ENCODE results near the gene SERPINH1.

The SERPINH1 gene

DNA sequence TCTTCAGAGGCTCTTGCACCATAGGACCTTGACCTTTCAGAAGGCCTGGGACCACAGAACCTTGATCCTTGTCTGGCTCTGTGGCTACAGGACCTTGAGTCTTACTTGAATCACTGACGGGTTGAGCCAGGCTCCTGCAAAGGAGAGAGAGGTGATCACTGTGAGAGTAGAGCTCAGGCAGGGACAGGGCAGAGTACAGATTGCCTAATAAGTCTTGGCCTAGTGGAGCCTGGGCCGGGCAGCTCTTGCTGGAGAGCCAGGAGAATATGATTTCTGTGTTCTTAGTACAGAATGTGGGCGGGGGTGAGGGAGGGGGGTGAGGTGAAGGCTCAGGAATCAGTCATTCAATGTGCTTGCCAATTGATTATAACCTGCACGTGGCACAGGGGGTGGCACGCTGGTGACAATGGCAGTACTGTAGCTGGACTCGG is 26.0 kb downstream of the SERPINH1 start:
- H3K9me3 ChIP-seq (ENCODE audit: insufficient read depth, low read length) = no peaks in the 10 kb centered on the region
- H3K4me1 ChIP-seq (ENCODE audit: insufficient read depth, insufficient read length) = no peaks in the 10 kb centered on the region
- no peak overlapping the region for H3K4me3 ChIP-seq (ENCODE audit: insufficient read length, low read depth)
- no peak for DNase-seq (ENCODE audit: low read depth, low spot score)
- no peak overlapping the region for H3K9ac ChIP-seq (ENCODE audit: insufficient read length, low read depth)
- no peaks in the 10 kb centered on the region for H3K27me3 ChIP-seq (ENCODE audit: insufficient read depth, insufficient read length)
- TF ChIP-seq ZNF274 (IDR thresholded peaks at IDR 0.05; ENCODE audit: low read depth, low read length) (no peak), SUZ12 (IDR thresholded peaks at IDR 0.05; ENCODE audit: extremely low read depth, insufficient read depth, insufficient read length) (no peak), YY1 (IDR thresholded peaks at IDR 0.05; ENCODE audit: insufficient read depth, insufficient read length) (no peak)
- no peaks in the 10 kb centered on the region for H3K36me3 ChIP-seq (ENCODE audit: insufficient read depth, insufficient read length, low read length)

- Histone ChIP-seq H3K27me3 (ENCODE audit: insufficient read depth, insufficient read length) (no peaks in the 10 kb centered on the region), H3K9me3 (ENCODE audit: insufficient read depth, low read length) (no peaks in the 10 kb centered on the region), H3K36me3 (ENCODE audit: insufficient read depth, insufficient read length, low read length) (no peaks in the 10 kb centered on the region), H3K4me1 (ENCODE audit: insufficient read depth, insufficient read length) (no peaks in the 10 kb centered on the region), H3K9ac (ENCODE audit: insufficient read length, low read depth) (no peak overlapping the region), H3K4me3 (ENCODE audit: insufficient read length, low read depth) (no peak overlapping the region)
- DNase-seq (ENCODE audit: low read depth, low spot score) = no peak
- no peak for TF ChIP-seq ZNF274 (IDR thresholded peaks at IDR 0.05; ENCODE audit: low read depth, low read length)
- no peak for TF ChIP-seq YY1 (IDR thresholded peaks at IDR 0.05; ENCODE audit: insufficient read depth, insufficient read length)
- no peak for TF ChIP-seq SUZ12 (IDR thresholded peaks at IDR 0.05; ENCODE audit: extremely low read depth, insufficient read depth, insufficient read length)
Measured at GRCh38 chr11:75589051-75589450, 27.0 kb downstream of the SERPINH1 start.

GRCh38 chr11:75589933-75590332 is 27.9 kb downstream of the SERPINH1 start:
- H3K9ac ChIP-seq (ENCODE audit: insufficient read length, low read depth) = no peak overlapping the region

GRCh38 chr11:75591371-75591770 is 29.3 kb downstream of the SERPINH1 start:
- no peak overlapping the region for H3K4me3 ChIP-seq (ENCODE audit: insufficient read length, low read depth)

More at GRCh38 chr11:75589933-75590332, 27.9 kb downstream of the SERPINH1 start:
- no peaks in the 10 kb centered on the region for H3K9me3 ChIP-seq (ENCODE audit: insufficient read depth, low read length)
- TF ChIP-seq YY1 (IDR thresholded peaks at IDR 0.05; ENCODE audit: insufficient read depth, insufficient read length) (no peak), SUZ12 (IDR thresholded peaks at IDR 0.05; ENCODE audit: extremely low read depth, insufficient read depth, insufficient read length) (no peak)
- no peaks in the 10 kb centered on the region for H3K27me3 ChIP-seq (ENCODE audit: insufficient read depth, insufficient read length)
- DNase-seq (ENCODE audit: low read depth, low spot score) = no peak
- no peak overlapping the region for H3K4me3 ChIP-seq (ENCODE audit: insufficient read length, low read depth)
- no peaks in the 10 kb centered on the region for H3K36me3 ChIP-seq (ENCODE audit: insufficient read depth, insufficient read length, low read length)
- no peaks in the 10 kb centered on the region for H3K4me1 ChIP-seq (ENCODE audit: insufficient read depth, insufficient read length)

DNA sequence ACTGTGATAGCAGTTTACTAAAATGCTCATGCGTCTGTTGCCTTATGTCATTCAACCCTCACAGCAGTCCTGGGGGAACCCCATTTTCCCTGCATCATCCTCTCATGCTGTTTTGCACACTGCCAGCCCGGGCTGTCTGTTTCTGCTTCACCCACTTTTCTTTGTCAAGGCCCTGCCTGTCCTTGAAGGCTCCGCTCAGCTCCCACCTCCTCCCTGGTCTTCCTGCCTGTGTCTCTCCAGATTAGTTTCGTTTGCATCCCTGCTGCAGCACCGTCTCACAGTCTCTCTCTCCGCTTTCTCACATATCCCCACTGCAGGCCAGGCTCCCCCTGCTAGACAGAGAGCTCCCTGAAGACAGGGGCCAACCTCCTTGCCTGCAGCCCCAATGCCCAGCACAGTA is 29.9 kb downstream of the SERPINH1 start:
- no peaks in the 10 kb centered on the region for H3K27me3 ChIP-seq (ENCODE audit: insufficient read depth, insufficient read length)
- H3K4me1 ChIP-seq (ENCODE audit: insufficient read depth, insufficient read length) = no peaks in the 10 kb centered on the region
- no peak for TF ChIP-seq SUZ12 (IDR thresholded peaks at IDR 0.05; ENCODE audit: extremely low read depth, insufficient read depth, insufficient read length)
- no peak overlapping the region for H3K4me3 ChIP-seq (ENCODE audit: insufficient read length, low read depth)
- no peak overlapping the region for H3K9ac ChIP-seq (ENCODE audit: insufficient read length, low read depth)
- no peaks in the 10 kb centered on the region for H3K36me3 ChIP-seq (ENCODE audit: insufficient read depth, insufficient read length, low read length)
- DNase-seq (ENCODE audit: low read depth, low spot score) = no peak
- no peaks in the 10 kb centered on the region for H3K9me3 ChIP-seq (ENCODE audit: insufficient read depth, low read length)

More at GRCh38 chr11:75591371-75591770, 29.3 kb downstream of the SERPINH1 start:
- Histone ChIP-seq H3K9me3 (ENCODE audit: insufficient read depth, low read length) (no peaks in the 10 kb centered on the region), H3K9ac (ENCODE audit: insufficient read length, low read depth) (no peak overlapping the region), H3K36me3 (ENCODE audit: insufficient read depth, insufficient read length, low read length) (no peaks in the 10 kb centered on the region), H3K4me1 (ENCODE audit: insufficient read depth, insufficient read length) (no peaks in the 10 kb centered on the region), H3K27me3 (ENCODE audit: insufficient read depth, insufficient read length) (no peaks in the 10 kb centered on the region)
- no peak for DNase-seq (ENCODE audit: low read depth, low spot score)
- TF ChIP-seq YY1 (IDR thresholded peaks at IDR 0.05; ENCODE audit: insufficient read depth, insufficient read length) (no peak), SUZ12 (IDR thresholded peaks at IDR 0.05; ENCODE audit: extremely low read depth, insufficient read depth, insufficient read length) (no peak), ZNF274 (IDR thresholded peaks at IDR 0.05; ENCODE audit: low read depth, low read length) (no peak)

DNA sequence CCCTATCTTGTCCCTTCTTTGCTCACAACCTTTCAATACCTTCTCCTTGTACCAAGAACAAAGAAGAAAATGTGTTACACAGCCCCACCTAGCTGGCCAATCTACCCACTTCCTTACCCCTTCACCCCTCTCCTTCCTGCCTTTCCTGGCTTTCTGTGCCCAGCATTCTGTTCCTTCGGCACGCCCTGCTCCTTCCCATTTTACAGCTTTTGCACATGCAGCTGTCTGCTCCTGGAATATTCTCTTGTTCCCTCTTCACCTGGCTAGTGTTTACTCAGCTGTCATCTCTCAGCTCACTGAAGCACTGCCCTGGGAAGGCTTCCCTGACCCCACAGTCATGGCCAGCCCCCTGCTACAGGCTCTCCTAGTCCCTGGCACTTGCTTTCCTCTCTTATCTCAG is 30.7 kb downstream of the SERPINH1 start:
- Histone ChIP-seq H3K36me3 (ENCODE audit: insufficient read depth, insufficient read length, low read length) (no peaks in the 10 kb centered on the region), H3K9ac (ENCODE audit: insufficient read length, low read depth) (no peak overlapping the region), H3K4me3 (ENCODE audit: insufficient read length, low read depth) (no peak overlapping the region), H3K27me3 (ENCODE audit: insufficient read depth, insufficient read length) (no peaks in the 10 kb centered on the region), H3K9me3 (ENCODE audit: insufficient read depth, low read length) (no peaks in the 10 kb centered on the region), H3K4me1 (ENCODE audit: insufficient read depth, insufficient read length) (no peaks in the 10 kb centered on the region)
- DNase-seq (ENCODE audit: low read depth, low spot score) = no peak
- TF ChIP-seq SUZ12 (IDR thresholded peaks at IDR 0.05; ENCODE audit: extremely low read depth, insufficient read depth, insufficient read length) = no peak
- no peak for TF ChIP-seq ZNF274 (IDR thresholded peaks at IDR 0.05; ENCODE audit: low read depth, low read length)

GRCh38 chr11:75593286-75593915 is 31.3 kb downstream of the SERPINH1 start:
- Histone ChIP-seq H3K36me3 (ENCODE audit: insufficient read depth, insufficient read length, low read length) (no peaks in the 10 kb centered on the region), H3K4me1 (ENCODE audit: insufficient read depth, insufficient read length) (no peaks in the 10 kb centered on the region), H3K4me3 (ENCODE audit: insufficient read length, low read depth) (no peak overlapping the region), H3K9me3 (ENCODE audit: insufficient read depth, low read length) (no peaks in the 10 kb centered on the region), H3K9ac (ENCODE audit: insufficient read length, low read depth) (no peak overlapping the region), H3K27me3 (ENCODE audit: insufficient read depth, insufficient read length) (no peaks in the 10 kb centered on the region)
- no peak for DNase-seq (ENCODE audit: low read depth, low spot score)
- no peak for TF ChIP-seq ZNF274 (IDR thresholded peaks at IDR 0.05; ENCODE audit: low read depth, low read length)
- TF ChIP-seq YY1 (IDR thresholded peaks at IDR 0.05; ENCODE audit: insufficient read depth, insufficient read length) = no peak
- TF ChIP-seq SUZ12 (IDR thresholded peaks at IDR 0.05; ENCODE audit: extremely low read depth, insufficient read depth, insufficient read length) = no peak
